Neural progenitor cell (in vitro differentiated cells): ENCODE data around the gene DLG3. TPM values are rescaled to one million over a fixed set of nuclear protein-coding genes. Genes with fewer than 3 reads are reported as not detected.

ENCODE experiments used
- DNase-seq: peaks from one replicate; pipeline ENCODE4 v3.0.0-alpha.2; 2016; ENCODE audit warnings: low spot score
- H2AFZ ChIP-seq: fragments of 200-600 bp; sonication (generic); replicated peaks from 2 replicates; pipeline ENCODE4 v1.6.1; 2016; ENCODE audit warnings: antibody characterized with exemption
- H3F3A ChIP-seq: fragments of 200-600 bp; sonication (generic); 2 replicates; pipeline ENCODE4 v1.6.1; 2016; ENCODE audit warnings: antibody characterized with exemption, low read depth
- H3K27ac ChIP-seq: fragments of 200-600 bp; sonication (generic); 2 replicates; pipeline ENCODE4 v1.5.1; 2016; ENCODE audit warnings: mild to moderate bottlenecking
- H3K27me3 ChIP-seq: fragments of 200-600 bp; sonication (generic); 2 replicates; pipeline ENCODE4 v1.6.1; 2016; ENCODE audit warnings: mild to moderate bottlenecking, moderate library complexity
- H3K36me3 ChIP-seq: fragments of 200-600 bp; sonication (generic); 2 replicates; pipeline ENCODE4 v1.5.1; 2016
- H3K4me1 ChIP-seq: fragments of 200-600 bp; sonication (generic); 2 replicates; pipeline ENCODE4 v1.6.1; 2016; ENCODE audit warnings: mixed run types
- H3K4me2 ChIP-seq: fragments of 200-600 bp; sonication (generic); 2 replicates; pipeline ENCODE4 v1.6.1; 2016
- H3K4me3 ChIP-seq: fragments of 200-600 bp; sonication (generic); 2 replicates; pipeline ENCODE4 v1.5.1; 2016
- H3K79me2 ChIP-seq: fragments of 200-600 bp; sonication (generic); 2 replicates; pipeline ENCODE4 v1.6.1; 2016; ENCODE audit warnings: low read depth
- H3K9ac ChIP-seq: fragments of 200-600 bp; sonication (generic); 2 replicates; pipeline ENCODE4 v1.6.1; 2016
- H3K9me3 ChIP-seq: fragments of 200-600 bp; sonication (generic); 2 replicates; pipeline ENCODE4 v1.5.1; 2016; ENCODE audit warnings: low read depth
- H4K20me1 ChIP-seq: fragments of 200-600 bp; sonication (generic); 2 replicates; pipeline ENCODE4 v1.6.1; 2016; ENCODE audit warnings: low read depth
- H3K27ac Mint-ChIP-seq: 3 replicates; pipeline ENCODE4 v1.8.0; 2021; ENCODE audit warnings: mixed read lengths
- H3K27me3 Mint-ChIP-seq: 2 replicates; pipeline ENCODE4 v1.8.0; 2022; ENCODE audit warnings: low read depth, mild to moderate bottlenecking, inconsistent platforms, moderate library complexity, mixed read lengths; ENCODE audit not compliant: insufficient read depth
- H3K36me3 Mint-ChIP-seq: 3 replicates; pipeline ENCODE4 v1.8.0; 2021; ENCODE audit warnings: mixed read lengths
- H3K4me1 Mint-ChIP-seq: 3 replicates; pipeline ENCODE4 v1.8.0; 2021; ENCODE audit warnings: mixed read lengths
- H3K4me3 Mint-ChIP-seq: 3 replicates; pipeline ENCODE4 v1.8.0; 2021; ENCODE audit warnings: mild to moderate bottlenecking, moderate library complexity, mixed read lengths
- H3K9me3 Mint-ChIP-seq: 3 replicates; pipeline ENCODE4 v1.8.0; 2020; ENCODE audit warnings: mixed read lengths
- EZH2 ChIP-seq: fragments of 200-600 bp; sonication (generic); IDR thresholded peaks from 2 replicates; pipeline ENCODE4 v1.6.1; 2017; ENCODE audit warnings: antibody characterized with exemption, mild to moderate bottlenecking, moderate library complexity
- EZH2phosphoT487 ChIP-seq: fragments of 200-600 bp; sonication (generic); IDR thresholded peaks from 2 replicates; pipeline ENCODE4 v1.6.1; 2017; ENCODE audit warnings: antibody characterized with exemption
- total RNA-seq: library from RNA; depleted of rRNA; stranded (reverse); fragments of >200 nt; gene quantifications from 2 replicates; pipeline ENCODE4 v1.2.3, GENCODE V29; 2015; ENCODE audit warnings: low replicate concordance
- TF ChIP-seq, protein P1 (sequence below): fragments of 200-600 bp; sonication (generic); IDR thresholded peaks from 2 replicates; pipeline ENCODE4 v1.5.1; 2017; ENCODE audit warnings: antibody characterized with exemption, mild to moderate bottlenecking

The DLG3 gene
- total RNA-seq, 1 donor from 2014 or later, result 90.5 TPM

- Histone ChIP-seq H3K36me3 (no peaks in the 10 kb centered on the region), H3K4me3 (no peak overlapping the region)
- H3K4me1 Mint-ChIP-seq, result peaks cover 49% of the 10 kb centered on the region
Observed at GRCh38 chrX:70482300-70482699, 37.7 kb downstream of the DLG3 start.

DNA sequence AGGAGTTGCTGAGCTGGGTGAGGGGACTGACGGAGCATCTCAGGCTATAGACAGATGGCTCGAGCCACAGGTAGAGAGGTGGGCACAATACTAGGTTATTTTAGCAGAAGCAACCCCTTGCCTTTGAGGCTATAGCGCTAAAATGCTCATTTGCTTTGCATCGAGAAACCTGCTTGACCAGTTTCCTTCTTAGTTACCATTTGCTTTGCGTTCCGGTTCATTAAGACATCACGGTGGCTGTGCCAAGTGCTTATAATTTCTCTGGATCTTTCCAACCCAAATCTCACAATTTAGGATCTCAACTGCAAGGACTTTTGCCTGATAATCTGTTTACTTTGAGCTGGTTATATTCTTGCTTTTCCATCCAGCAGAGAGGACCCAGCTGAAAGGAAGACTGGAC, 40.8 kb downstream of the DLG3 start:
- no peak for DNase-seq
- peaks cover 10% of the 10 kb centered on the region for H3K36me3 ChIP-seq
- no peaks in the 10 kb centered on the region for H3K27me3 ChIP-seq
- TF ChIP-seq, protein P1, sequence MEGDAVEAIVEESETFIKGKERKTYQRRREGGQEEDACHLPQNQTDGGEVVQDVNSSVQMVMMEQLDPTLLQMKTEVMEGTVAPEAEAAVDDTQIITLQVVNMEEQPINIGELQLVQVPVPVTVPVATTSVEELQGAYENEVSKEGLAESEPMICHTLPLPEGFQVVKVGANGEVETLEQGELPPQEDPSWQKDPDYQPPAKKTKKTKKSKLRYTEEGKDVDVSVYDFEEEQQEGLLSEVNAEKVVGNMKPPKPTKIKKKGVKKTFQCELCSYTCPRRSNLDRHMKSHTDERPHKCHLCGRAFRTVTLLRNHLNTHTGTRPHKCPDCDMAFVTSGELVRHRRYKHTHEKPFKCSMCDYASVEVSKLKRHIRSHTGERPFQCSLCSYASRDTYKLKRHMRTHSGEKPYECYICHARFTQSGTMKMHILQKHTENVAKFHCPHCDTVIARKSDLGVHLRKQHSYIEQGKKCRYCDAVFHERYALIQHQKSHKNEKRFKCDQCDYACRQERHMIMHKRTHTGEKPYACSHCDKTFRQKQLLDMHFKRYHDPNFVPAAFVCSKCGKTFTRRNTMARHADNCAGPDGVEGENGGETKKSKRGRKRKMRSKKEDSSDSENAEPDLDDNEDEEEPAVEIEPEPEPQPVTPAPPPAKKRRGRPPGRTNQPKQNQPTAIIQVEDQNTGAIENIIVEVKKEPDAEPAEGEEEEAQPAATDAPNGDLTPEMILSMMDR, result no peak
- no peak for TF ChIP-seq EZH2
- peaks cover 5% of the 10 kb centered on the region for H3K36me3 Mint-ChIP-seq
- H3K27me3 Mint-ChIP-seq, result no peaks in the 10 kb centered on the region
- no peak overlapping the region for H3K4me3 Mint-ChIP-seq
- no peaks in the 10 kb centered on the region for H3K9me3 Mint-ChIP-seq
- peaks cover 86% of the 10 kb centered on the region for H3K79me2 ChIP-seq
- H3K4me2 ChIP-seq, result no peak overlapping the region
- H3K4me3 ChIP-seq, result no peak overlapping the region
- H3K4me1 ChIP-seq, result peaks cover 12% of the 10 kb centered on the region
- H3F3A ChIP-seq, result peaks cover 17% of the 10 kb centered on the region
- no peak overlapping the region for H3K9ac ChIP-seq
- peaks cover 68% of the 10 kb centered on the region for H4K20me1 ChIP-seq
- peaks cover 17% of the 10 kb centered on the region for H3K4me1 Mint-ChIP-seq
- H3K27ac Mint-ChIP-seq, result no peak overlapping the region
- no peaks in the 10 kb centered on the region for H3K9me3 ChIP-seq
- H3K27ac ChIP-seq, result no peak overlapping the region
- no peak overlapping the region for H2AFZ ChIP-seq

More at GRCh38 chrX:70482300-70482699, 37.7 kb downstream of the DLG3 start:
- no peaks in the 10 kb centered on the region for H3K9me3 Mint-ChIP-seq
- no peak overlapping the region for H3K4me2 ChIP-seq
- H3K36me3 Mint-ChIP-seq, result peaks cover 2% of the 10 kb centered on the region
- peaks cover 88% of the 10 kb centered on the region for H4K20me1 ChIP-seq
- no peak overlapping the region for H3K27ac ChIP-seq
- no peaks in the 10 kb centered on the region for H3K27me3 ChIP-seq
- peaks cover 82% of the 10 kb centered on the region for H3K79me2 ChIP-seq
- TF ChIP-seq EZH2phosphoT487, result no peak
- TF ChIP-seq, protein P1, result no peak
- no peak for TF ChIP-seq EZH2
- no peaks in the 10 kb centered on the region for H3K9me3 ChIP-seq
- H3F3A ChIP-seq, result peaks cover 36% of the 10 kb centered on the region
- no peak overlapping the region for H3K4me3 Mint-ChIP-seq
- DNase-seq, result no peak
- no peak overlapping the region for H3K27ac Mint-ChIP-seq
- peaks cover 38% of the 10 kb centered on the region for H3K4me1 ChIP-seq
- H2AFZ ChIP-seq, result no peak overlapping the region
- no peaks in the 10 kb centered on the region for H3K27me3 Mint-ChIP-seq
- H3K9ac ChIP-seq, result no peak overlapping the region

GRCh38 chrX:70488856-70489255, 44.2 kb downstream of the DLG3 start:
- peaks cover 21% of the 10 kb centered on the region for H3K36me3 Mint-ChIP-seq

More at GRCh38 chrX:70488856-70489255, 44.2 kb downstream of the DLG3 start:
- peaks cover 4% of the 10 kb centered on the region for H3K27me3 Mint-ChIP-seq
- TF ChIP-seq EZH2phosphoT487 (no peak), EZH2 (no peak)
- TF ChIP-seq, protein P1, result no peak
- H3K27ac Mint-ChIP-seq, result no peak overlapping the region
- Histone ChIP-seq H3K4me3 (no peak overlapping the region), H3K9me3 (no peaks in the 10 kb centered on the region), H3K79me2 (peaks cover 74% of the 10 kb centered on the region), H3K4me1 (no peaks in the 10 kb centered on the region), H3K27me3 (no peaks in the 10 kb centered on the region), H3K36me3 (peaks cover 11% of the 10 kb centered on the region), H3F3A (no peaks in the 10 kb centered on the region), H4K20me1 (peaks cover 44% of the 10 kb centered on the region), H3K27ac (no peak overlapping the region), H2AFZ (no peak overlapping the region), H3K4me2 (no peak overlapping the region), H3K9ac (no peak overlapping the region)
- H3K4me3 Mint-ChIP-seq, result no peak overlapping the region
- no peaks in the 10 kb centered on the region for H3K4me1 Mint-ChIP-seq
- DNase-seq, result no peak
- no peaks in the 10 kb centered on the region for H3K9me3 Mint-ChIP-seq
